ENCODE measurements around the gene TAS2R8. TPM values are rescaled to one million over a fixed set of nuclear protein-coding genes. Genes with fewer than 3 reads are reported as not detected.
A peak's percentile ranks its signal among the peaks of the same experiment; 100 is the strongest.
"Not testable (repeated sequence)": the region's sequence is repeated elsewhere in the genome, so short reads cannot be mapped to it uniquely, and the experiment has no call there.

Gene TAS2R8, protein sequence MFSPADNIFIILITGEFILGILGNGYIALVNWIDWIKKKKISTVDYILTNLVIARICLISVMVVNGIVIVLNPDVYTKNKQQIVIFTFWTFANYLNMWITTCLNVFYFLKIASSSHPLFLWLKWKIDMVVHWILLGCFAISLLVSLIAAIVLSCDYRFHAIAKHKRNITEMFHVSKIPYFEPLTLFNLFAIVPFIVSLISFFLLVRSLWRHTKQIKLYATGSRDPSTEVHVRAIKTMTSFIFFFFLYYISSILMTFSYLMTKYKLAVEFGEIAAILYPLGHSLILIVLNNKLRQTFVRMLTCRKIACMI
- not detected for polyA plus RNA-seq (ENCODE audit: insufficient read length in 12 of 12)
- long read RNA-seq, donor 1 = 0 reads
- long read RNA-seq, donor 2 = 0 reads
- long read RNA-seq, donor 3 = 0 reads
- long read RNA-seq, donor 4 = 0 reads
- long read RNA-seq, donor 5 = 0 reads
- long read RNA-seq, donor 6 = 0 reads
- long read RNA-seq, donor 7 = 0 reads
- long read RNA-seq, donor 8 = 0 reads
- long read RNA-seq, donor 9 = 0 reads
- long read RNA-seq, donor 10 = 0 reads
- long read RNA-seq, donor 11 = 0 reads

- DNase-seq = no peak
These were observed at the start of gene TAS2R8 for GRCh38 chr12:10807186-10807585. TSS of gene TAS2R8 (minus strand) at chr12:10807286. CDS start at chr12:10806980, 306 bp downstream.

DNA sequence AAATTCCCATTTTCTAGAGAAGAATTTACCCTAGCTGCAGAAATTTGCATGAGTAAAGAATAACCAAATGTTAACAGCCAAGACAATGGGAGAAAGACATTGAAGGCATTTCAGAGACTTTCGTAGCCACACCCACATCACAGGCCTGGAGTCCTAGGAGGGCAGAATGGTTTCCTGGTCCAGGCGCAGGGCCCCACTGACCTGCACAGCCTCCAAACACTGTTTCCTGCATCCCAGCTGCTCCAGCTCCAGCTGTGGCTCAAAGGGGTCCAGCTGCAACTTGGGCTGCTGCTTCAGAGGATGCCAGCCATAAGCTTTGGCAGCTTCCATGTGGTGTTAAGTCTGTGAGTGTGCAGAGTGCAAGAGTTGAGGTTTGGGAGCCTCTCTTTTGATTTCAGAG lies 48.7 kb upstream of the TAS2R8 start:
- no peak for DNase-seq

- no peak for DNase-seq
These were observed 46.7 kb upstream of the TAS2R8 start for GRCh38 chr12:10853776-10854175.

DNA sequence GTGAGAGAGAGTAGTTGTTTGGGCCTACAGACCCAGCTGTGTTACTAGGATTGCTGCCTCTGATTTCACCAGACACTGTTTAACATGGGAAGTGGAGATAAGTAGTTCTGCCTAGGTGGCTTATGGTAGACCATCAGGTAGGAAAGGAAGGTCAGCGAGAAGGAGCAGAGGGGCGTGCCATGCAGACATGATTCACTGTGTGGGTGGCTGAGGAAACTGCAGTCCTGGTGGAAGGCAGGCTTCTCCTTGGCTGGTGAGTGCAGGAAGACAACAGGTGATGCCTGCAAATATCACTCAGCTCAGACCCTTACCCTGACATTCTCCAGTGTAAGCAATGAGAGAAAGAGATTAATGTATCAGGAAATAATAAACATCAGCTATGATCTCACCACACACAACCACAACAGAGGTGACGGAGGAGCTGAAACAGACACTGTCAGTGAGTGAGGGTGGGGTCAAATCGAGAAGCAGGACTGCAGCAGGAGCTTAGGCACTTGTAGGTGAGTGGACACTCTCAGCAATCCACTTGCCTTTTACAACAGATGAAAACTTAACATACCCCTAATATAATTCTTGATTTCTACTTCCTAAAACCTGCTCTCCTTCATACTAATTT lies 44.3 kb upstream of the TAS2R8 start:
- no peak for DNase-seq

- DNase-seq = no peak
These were observed 42.4 kb upstream of the TAS2R8 start, which contains the start of gene PRR4 for GRCh38 chr12:10849425-10849878. TSS of gene PRR4 (minus strand) at chr12:10849475. CDS start at chr12:10849437, 38 bp downstream.

GRCh38 chr12:10847744-10848143 lies 40.7 kb upstream of the TAS2R8 start:
- DNase-seq = no peak

- DNase-seq = no peak
These were observed 35.8 kb upstream of the TAS2R8 start for GRCh38 chr12:10842862-10843261.

DNA sequence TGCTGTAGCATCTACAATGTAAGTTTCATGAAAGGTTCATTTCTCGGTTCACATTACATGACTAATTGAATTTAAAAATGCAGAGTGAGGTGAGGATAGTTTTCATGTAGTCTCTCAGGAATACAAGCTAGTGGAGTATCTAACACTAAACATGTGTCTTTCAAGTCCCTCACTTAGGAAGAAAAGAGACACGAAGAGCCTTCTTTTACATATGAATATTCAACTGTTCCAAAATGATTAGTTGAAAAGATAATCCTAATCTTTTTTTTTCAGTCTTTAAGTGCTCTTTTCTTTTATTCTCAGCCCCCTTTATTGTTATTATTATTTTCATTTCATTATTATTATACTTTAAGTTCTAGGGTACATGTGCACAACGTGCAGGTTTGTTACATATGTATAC lies 31.4 kb upstream of the TAS2R8 start:
- DNase-seq = no peak

GRCh38 chr12:10829994-10830393 lies 22.9 kb upstream of the TAS2R8 start:
- no peak for DNase-seq

DNA sequence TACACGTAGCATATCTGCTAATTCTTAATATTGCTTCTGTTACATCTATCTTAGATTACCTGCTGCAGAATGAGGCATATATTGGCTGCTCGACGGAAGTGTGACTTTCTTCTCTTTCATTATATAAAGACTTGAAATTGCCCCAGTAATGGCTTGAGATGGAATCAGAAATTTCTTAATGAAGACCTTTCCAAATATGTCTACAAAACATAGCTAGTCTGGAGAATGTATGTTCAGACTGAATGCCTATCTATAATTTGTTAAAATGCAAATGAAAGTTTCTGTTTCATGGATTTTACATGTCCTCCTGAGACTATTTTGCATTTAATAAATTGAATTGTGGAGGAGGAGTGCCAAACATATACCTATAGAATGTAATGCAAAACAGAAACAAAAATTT lies 19.2 kb upstream of the TAS2R8 start, which contains the start of gene TAS2R10:
TSS of gene TAS2R10 (minus strand) at position 101 of the 400 bp plus-strand sequence. CDS start at position 12, 89 bp downstream.
- no peak for DNase-seq

- no peak for DNase-seq
These were observed 17.9 kb upstream of the TAS2R8 start for GRCh38 chr12:10824957-10825356.

DNA sequence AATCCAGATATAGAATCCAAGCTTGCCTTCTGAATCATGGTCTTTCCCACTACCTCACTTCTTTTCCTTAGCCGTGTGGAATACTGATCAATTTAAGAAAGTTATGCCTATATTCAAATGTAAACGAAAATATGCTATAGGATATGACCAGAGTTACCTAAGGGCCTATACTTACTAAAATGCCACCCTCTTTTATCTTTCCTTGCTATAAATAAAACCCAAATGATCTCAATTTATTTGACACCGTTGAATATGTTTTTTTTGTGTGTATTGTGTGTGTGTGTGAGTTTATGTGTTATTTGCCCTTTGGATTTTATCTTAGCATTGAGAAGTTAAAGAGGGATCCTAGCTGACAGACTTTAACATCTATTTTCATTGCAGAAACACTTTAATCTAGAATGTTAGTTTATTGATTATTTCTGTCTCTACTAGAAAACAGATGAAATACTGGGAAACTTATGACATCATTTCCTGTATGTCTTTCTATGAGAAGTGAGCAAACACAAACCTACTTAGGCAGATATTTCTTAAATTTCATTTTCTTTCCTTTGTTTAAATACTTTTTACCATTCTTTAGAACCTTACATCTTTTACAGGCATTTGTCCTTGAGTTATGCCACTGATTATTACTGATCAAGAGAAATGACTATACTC lies 4.9 kb upstream of the TAS2R8 start:
- DNase-seq = no peak

GRCh38 chr12:10810068-10810467 lies 3.0 kb upstream of the TAS2R8 start, which contains the start of gene TAS2R9:
TSS of gene TAS2R9 (minus strand) at chr12:10810168. CDS start at chr12:10810075, 93 bp downstream.
- no peak for DNase-seq

GRCh38 chr12:10802587-10802986 lies 4.5 kb downstream of the TAS2R8 start, which contains the start of gene TAS2R7:
TSS of gene TAS2R7 (minus strand) at chr12:10802627. CDS start at chr12:10802570, 57 bp downstream.
- DNase-seq = no peak

DNA sequence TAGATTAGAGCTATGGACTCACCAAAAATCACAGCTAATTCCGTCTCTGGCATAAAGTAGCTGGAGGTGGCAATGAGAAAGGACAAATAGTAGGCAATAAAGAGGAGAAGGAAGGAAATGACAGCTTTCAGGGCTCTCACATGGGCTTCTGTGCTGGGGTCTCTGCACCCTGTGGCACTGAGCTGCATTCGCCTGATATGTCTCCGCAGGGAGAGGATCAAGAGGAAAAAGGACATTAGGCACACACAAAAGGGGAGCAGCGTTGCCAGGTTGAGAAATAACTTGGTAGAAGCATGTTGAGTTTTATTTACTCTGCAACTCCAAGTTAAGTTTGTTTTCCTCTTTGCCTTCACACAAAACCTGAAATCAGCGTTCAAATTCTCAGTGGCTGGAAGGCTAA lies 5.3 kb downstream of the TAS2R8 start:
- DNase-seq = no peak

- DNase-seq = no peak
These were observed 12.9 kb downstream of the TAS2R8 start for GRCh38 chr12:10794222-10794621.

- DNase-seq = not testable (repeated sequence)
These were observed 15.3 kb downstream of the TAS2R8 start for GRCh38 chr12:10791769-10792168.

DNA sequence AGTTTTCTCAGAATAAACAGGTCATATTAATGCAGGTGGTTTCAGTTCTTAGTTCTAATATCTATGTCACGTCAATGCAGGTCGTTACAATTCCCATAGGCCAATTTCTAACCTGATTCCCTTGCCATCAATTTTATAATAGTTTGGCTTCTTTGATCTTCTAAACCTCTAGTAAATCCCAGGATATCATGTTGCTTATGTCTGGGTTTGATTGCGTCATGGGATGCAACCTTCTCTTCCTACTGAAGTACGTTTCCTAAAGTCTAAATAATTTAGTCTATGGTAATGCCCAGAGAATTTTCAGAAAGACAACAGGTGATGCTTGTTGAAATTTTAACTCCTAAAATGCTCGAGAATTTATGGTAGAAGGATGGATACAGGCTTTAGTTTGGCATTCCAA lies 23.8 kb downstream of the TAS2R8 start:
- no peak for DNase-seq

GRCh38 chr12:10779103-10779502 lies 28.0 kb downstream of the TAS2R8 start:
- DNase-seq = no peak

- peak; percentile 43 for DNase-seq
These were observed 35.9 kb downstream of the TAS2R8 start for GRCh38 chr12:10771132-10771733.

GRCh38 chr12:10759657-10760056 lies 47.4 kb downstream of the TAS2R8 start:
- DNase-seq = no peak

DNA sequence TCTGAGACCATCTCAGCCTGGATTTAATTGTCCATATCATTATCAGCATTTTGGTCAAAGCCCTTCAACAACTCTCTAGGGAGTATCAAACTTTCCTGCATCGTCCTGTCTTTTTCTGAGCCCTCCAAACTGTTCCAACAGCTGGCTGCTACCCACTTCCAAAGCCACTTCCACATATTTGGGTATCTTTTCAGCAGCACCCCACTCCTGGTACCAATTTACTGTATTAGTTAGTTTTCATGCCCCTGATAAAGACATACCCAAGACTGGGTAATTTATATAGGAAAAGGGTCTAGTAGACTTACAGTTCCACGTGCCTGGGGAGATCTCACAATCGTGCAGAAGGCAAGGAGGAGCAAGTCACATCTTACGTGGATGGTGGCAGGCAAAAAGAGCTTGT lies 50.9 kb downstream of the TAS2R8 start:
- DNase-seq = no peak
